Astrocyte of the spinal cord (primary cell): ENCODE data around the gene C10orf95.

Experiments used
- DNase-seq: peaks from one replicate; pipeline ENCODE4 v3.0.0; 2011; ENCODE audit warnings: low read depth, low spot score
- H3K4me3 ChIP-seq: 2 replicates; pipeline ENCODE4 v1.5.1; 2011; ENCODE audit warnings: low read depth, mild to moderate bottlenecking, low read length, moderate library complexity
- in situ Hi-C: cut with HindIII; loops from 2 replicates; pipeline ENCODE4 v1.10.0; 2017; ENCODE audit warnings: low sequenced_read_pairs
- TF ChIP-seq, protein P1 (sequence below): IDR thresholded peaks from 2 replicates; pipeline ENCODE4 v1.5.1; 2012; ENCODE audit warnings: low read depth, mild to moderate bottlenecking, low read length, inconsistent platforms

The C10orf95 gene

DNA sequence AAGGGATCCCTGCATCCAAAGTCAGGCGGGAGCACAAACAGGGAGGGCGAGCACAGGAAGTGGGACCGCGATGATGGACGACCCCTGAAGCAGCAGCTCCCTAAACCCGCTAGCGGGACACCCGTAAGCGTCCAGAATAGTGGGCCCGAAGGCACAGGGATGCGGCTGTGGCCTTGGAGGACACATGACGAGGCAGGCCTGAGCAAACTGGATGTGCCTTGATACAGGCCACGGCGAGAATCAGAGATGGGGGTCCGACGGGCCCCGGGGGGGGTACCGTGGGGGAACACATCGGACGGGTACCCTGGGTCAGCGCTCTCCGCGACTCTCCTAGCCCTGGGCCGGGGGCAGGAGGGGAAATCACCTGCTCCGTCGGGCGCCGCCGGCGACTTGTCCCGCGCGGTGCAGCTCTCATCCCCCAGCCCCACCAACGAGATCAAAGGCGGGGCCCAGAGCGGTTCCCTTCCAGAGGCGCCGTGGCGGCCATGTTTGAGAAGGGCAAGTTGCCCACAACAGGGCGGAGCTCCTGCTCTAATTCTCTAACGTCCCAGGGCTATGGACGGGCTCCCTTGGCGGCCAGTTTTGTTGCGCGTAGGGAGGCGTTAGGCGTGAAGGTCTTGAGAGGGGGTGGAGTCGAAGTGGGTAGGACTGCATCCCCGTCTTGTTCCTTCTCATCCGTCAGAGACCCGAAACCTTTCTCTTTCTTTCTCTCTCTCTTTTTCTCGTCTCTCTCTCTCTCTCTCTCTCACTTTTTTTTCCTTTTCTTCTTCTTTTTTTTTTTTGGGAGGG is 19.0 kb downstream of the C10orf95 start, which contains the start of gene CUEDC2:
CUEDC2 (minus strand) TSS at position 413 of the 789 bp plus-strand sequence. CDS start 7,386 bp downstream, outside the sequence.
- in situ Hi-C loops: no loop called here
- TF ChIP-seq, protein P1, sequence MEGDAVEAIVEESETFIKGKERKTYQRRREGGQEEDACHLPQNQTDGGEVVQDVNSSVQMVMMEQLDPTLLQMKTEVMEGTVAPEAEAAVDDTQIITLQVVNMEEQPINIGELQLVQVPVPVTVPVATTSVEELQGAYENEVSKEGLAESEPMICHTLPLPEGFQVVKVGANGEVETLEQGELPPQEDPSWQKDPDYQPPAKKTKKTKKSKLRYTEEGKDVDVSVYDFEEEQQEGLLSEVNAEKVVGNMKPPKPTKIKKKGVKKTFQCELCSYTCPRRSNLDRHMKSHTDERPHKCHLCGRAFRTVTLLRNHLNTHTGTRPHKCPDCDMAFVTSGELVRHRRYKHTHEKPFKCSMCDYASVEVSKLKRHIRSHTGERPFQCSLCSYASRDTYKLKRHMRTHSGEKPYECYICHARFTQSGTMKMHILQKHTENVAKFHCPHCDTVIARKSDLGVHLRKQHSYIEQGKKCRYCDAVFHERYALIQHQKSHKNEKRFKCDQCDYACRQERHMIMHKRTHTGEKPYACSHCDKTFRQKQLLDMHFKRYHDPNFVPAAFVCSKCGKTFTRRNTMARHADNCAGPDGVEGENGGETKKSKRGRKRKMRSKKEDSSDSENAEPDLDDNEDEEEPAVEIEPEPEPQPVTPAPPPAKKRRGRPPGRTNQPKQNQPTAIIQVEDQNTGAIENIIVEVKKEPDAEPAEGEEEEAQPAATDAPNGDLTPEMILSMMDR: no peak
- peak; percentile 96 for DNase-seq
- peak within 1 kb of the TSS; percentile 61 for H3K4me3 ChIP-seq

DNA sequence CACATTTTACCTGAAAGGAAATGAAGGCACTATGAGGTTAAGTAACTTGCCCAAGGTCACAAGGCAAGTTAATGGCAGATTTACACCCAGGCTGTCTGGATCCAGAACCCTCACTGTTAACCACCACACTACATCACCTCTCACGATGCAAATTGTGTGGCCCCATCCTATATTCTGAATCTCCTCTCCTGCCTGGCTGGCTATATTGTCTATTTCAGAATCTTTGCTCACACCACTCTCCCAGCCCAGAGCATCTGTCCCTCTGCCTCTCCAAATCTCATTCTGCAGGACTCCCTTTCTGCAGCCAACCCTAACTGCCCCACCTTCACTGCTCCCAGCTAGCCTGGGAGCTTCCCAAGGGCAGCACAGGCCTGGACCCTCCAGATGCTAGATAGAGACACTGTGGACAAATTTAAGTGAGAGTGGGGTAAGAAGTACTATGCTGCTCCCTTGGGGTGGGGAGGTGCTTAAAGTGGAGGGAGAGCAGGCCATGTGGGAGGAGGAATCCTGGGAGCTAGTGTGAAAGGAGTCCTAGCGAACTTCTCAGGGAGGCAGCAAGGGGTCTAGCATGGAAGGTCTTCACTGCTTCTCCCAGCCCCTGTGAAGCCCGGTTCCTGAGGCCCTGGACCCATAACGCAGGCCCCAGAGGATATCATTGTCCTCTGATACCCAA is 19.8 kb downstream of the C10orf95 start:
- no peak for DNase-seq
- in situ Hi-C loops: no loop called here
- TF ChIP-seq, protein P1: no peak
- H3K4me3 ChIP-seq: peak overlapping the region; percentile 61

GRCh38 chr10:102429468-102429867 is 21.9 kb downstream of the C10orf95 start:
- in situ Hi-C loops: no loop called here
- TF ChIP-seq, protein P1: no peak
- no peak overlapping the region for H3K4me3 ChIP-seq
- no peak for DNase-seq

GRCh38 chr10:102426803-102427287 is 24.5 kb downstream of the C10orf95 start:
- in situ Hi-C loops: no loop called here
- TF ChIP-seq, protein P1: no peak
- no peak overlapping the region for H3K4me3 ChIP-seq
- DNase-seq: no peak

DNA sequence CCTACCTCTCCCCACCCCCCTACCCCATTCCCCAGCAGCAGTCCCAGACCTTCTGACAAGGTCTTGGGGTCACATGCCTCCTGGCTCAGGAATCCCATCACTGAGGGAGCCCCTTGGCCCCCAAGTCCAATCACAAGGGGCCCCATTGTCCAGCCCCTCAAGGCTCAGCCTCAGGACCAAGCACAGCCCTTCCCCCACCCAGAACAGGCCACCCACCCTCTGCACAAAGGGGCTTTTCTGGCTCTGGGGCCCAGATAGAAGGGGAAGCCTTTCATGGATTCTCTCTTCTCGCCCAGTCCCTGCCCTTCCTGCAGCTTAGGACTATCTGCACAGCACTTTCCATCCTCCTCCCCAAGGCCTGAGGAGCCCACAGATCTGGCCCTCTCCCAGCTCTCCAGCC is 25.9 kb downstream of the C10orf95 start:
- H3K4me3 ChIP-seq: no peak overlapping the region
- TF ChIP-seq, protein P1: no peak
- no peak for DNase-seq
- in situ Hi-C loops: no loop called here

- TF ChIP-seq, protein P1: no peak
- no peak overlapping the region for H3K4me3 ChIP-seq
- DNase-seq: no peak
- in situ Hi-C loops: no loop called here
Observed at GRCh38 chr10:102424916-102425315, 26.4 kb downstream of the C10orf95 start.
